ENCODE measurements around the gene ETHE1. TPM values are rescaled to one million over a fixed set of nuclear protein-coding genes. Genes with fewer than 3 reads are reported as not detected.
"Not testable (repeated sequence)": the region's sequence is repeated elsewhere in the genome, so short reads cannot be mapped to it uniquely, and the experiment has no call there.

The ETHE1 gene
- total RNA-seq, 3 donors from 2014 or later: 235 to 713 (median 450) TPM

DNA sequence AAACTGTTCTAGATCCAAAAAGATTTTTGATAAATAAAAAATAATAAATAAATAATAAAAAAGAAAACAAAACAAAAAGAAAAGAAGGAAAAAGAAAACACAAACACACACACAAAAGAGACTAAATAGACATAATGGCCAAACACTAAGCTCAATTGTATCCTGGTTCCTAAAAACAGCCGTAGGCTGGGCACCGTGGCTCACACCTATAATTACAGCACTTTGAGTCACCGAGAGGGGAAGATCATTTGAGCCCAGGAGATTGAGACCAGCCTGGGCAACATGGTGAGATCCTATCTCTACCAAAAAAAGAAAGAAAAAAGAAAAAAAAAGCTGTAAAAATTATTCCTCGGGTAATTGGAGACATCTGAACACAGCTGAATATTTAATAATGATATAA, 8.9 kb downstream of the ETHE1 start:
- TF ChIP-seq, protein P1, sequence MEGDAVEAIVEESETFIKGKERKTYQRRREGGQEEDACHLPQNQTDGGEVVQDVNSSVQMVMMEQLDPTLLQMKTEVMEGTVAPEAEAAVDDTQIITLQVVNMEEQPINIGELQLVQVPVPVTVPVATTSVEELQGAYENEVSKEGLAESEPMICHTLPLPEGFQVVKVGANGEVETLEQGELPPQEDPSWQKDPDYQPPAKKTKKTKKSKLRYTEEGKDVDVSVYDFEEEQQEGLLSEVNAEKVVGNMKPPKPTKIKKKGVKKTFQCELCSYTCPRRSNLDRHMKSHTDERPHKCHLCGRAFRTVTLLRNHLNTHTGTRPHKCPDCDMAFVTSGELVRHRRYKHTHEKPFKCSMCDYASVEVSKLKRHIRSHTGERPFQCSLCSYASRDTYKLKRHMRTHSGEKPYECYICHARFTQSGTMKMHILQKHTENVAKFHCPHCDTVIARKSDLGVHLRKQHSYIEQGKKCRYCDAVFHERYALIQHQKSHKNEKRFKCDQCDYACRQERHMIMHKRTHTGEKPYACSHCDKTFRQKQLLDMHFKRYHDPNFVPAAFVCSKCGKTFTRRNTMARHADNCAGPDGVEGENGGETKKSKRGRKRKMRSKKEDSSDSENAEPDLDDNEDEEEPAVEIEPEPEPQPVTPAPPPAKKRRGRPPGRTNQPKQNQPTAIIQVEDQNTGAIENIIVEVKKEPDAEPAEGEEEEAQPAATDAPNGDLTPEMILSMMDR (IDR thresholded peaks at IDR 0.05): no peak
- Histone ChIP-seq H3K4me1 (ENCODE audit: low read depth) (peaks cover 11% of the 10 kb centered on the region), H3K36me3 (ENCODE audit: low read depth) (no peaks in the 10 kb centered on the region), H3K4me3 (no peak overlapping the region), H3K9me3 (no peaks in the 10 kb centered on the region)
- intact Hi-C loops (cut with DNase I, micrococcal nuclease): loop anchor here in 1 of 2 donors (5.0 kb wide), 1 partner anchor 71 kb away; no protein-coding TSS in a partner anchor
- DNase-seq: no peak
- no peak for ATAC-seq

DNA sequence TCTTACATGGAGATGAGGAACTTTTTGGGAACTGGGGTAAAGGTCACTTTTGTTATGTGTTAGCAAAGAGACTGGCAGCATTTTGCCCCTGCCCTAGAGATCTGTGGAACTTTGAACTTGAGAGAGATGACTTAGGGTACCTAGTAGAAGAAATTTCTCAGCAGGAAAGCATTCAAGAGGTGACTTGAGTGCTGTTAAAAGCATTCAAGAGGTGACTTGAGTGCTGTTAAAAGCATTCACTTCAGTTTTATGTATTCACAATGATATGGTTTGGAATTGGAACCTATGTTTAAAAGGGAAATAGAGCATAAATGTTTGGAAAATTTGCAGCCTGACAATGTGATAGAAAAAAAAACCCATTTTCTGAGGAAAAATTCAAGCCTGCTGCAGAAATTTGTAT, 14.6 kb downstream of the ETHE1 start:
- intact Hi-C loops (cut with DNase I, micrococcal nuclease); H3K36me3 ChIP-seq (ENCODE audit: low read depth): not testable (repeated sequence)

GRCh38 chr19:43511324-43511723, 15.7 kb downstream of the ETHE1 start:
- TF ChIP-seq, protein P1 (IDR thresholded peaks at IDR 0.05): no peak
- Histone ChIP-seq H3K36me3 (ENCODE audit: low read depth) (no peaks in the 10 kb centered on the region), H3K4me1 (ENCODE audit: low read depth) (no peaks in the 10 kb centered on the region), H3K4me3 (no peak overlapping the region), H3K9me3 (no peaks in the 10 kb centered on the region)
- intact Hi-C loops (cut with DNase I, micrococcal nuclease): no loop called here
- ATAC-seq (peak; percentile 75), DNase-seq (no peak)

More for the DNA sequence above, 14.6 kb downstream of the ETHE1 start:
- not testable (repeated sequence) for H3K4me3 ChIP-seq; H3K9me3 ChIP-seq; H3K4me1 ChIP-seq (ENCODE audit: low read depth); DNase-seq; ATAC-seq

GRCh38 chr19:43510713-43511112, 16.3 kb downstream of the ETHE1 start:
- no peak for ATAC-seq
- intact Hi-C loops (cut with DNase I, micrococcal nuclease): no loop called here
- TF ChIP-seq, protein P1 (IDR thresholded peaks at IDR 0.05): no peak
- no peaks in the 10 kb centered on the region for H3K9me3 ChIP-seq
- no peaks in the 10 kb centered on the region for H3K36me3 ChIP-seq (ENCODE audit: low read depth)
- no peak for DNase-seq
- no peak overlapping the region for H3K4me3 ChIP-seq
- no peaks in the 10 kb centered on the region for H3K4me1 ChIP-seq (ENCODE audit: low read depth)

- Histone ChIP-seq H3K4me1 (ENCODE audit: low read depth) (peaks cover 4% of the 10 kb centered on the region), H3K36me3 (ENCODE audit: low read depth) (no peaks in the 10 kb centered on the region), H3K9me3 (no peaks in the 10 kb centered on the region), H3K4me3 (no peak overlapping the region)
- ATAC-seq (no peak), DNase-seq (no peak)
- TF ChIP-seq, protein P1 (IDR thresholded peaks at IDR 0.05): no peak
- intact Hi-C loops (cut with DNase I, micrococcal nuclease): no loop called here
Measured at GRCh38 chr19:43507880-43508279, 19.1 kb downstream of the ETHE1 start.

DNA sequence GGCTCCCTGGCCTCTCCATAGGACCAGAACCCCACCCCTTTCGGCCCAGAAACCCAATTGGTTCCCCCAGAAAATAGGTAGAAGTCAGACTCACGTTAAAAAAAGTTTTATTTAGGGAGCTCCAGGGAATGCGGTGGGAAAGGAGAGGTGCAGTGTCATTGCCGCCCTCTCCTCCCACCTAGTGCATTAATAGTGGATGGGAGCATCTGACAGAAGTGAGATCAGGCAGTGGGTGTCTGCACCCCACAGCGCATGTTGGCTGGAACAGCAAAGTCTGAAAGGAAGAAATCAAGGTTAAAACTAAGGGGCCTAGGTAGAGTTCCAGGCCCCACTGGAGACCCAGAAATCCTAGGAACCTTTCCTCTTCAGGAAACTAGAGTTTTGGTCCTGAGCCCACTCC, 20.4 kb downstream of the ETHE1 start:
- no peaks in the 10 kb centered on the region for H3K9me3 ChIP-seq
- H3K4me3 ChIP-seq: no peak overlapping the region
- peaks cover 4% of the 10 kb centered on the region for H3K4me1 ChIP-seq (ENCODE audit: low read depth)
- no peaks in the 10 kb centered on the region for H3K36me3 ChIP-seq (ENCODE audit: low read depth)
- TF ChIP-seq, protein P1 (IDR thresholded peaks at IDR 0.05): no peak
- DNase-seq (no peak), ATAC-seq (no peak)
- intact Hi-C loops (cut with DNase I, micrococcal nuclease): no loop called here
